Measurements from ENCODE around the gene SLC38A8. TPM values are rescaled to one million over a fixed set of nuclear protein-coding genes. Genes with fewer than 3 reads are reported as not detected.

Gene SLC38A8
- total and polyA plus RNA-seq, 9 donors = 0.62 to 0.98 (median 0.66) TPM; not detected in 6

- Histone ChIP-seq H3K4me1 (ENCODE audit: insufficient read depth) (no peaks in the 10 kb centered on the region), H3K9me3 (no peaks in the 10 kb centered on the region), H3K27me3 (no peaks in the 10 kb centered on the region), H3K4me3 (no peak overlapping the region), H3K36me3 (no peaks in the 10 kb centered on the region), H3K27ac (no peak overlapping the region)
- no peak for DNase-seq
- TF ChIP-seq POLR2A (IDR thresholded peaks at IDR 0.05) (no peak), EP300 (IDR thresholded peaks at IDR 0.05) (no peak), CTCF (IDR thresholded peaks at IDR 0.05) (no peak)
- 90 to 92% (median 92%) methylated on average over 29 of the region's 29 CpGs for WGBS, 3 donors
- intact Hi-C loops (cut with DNase I) = loop anchor here in 2 of 4 donors (10.0 kb wide), 4 partner anchors 104 to 524 kb away; partner anchors contain the start of gene TAF1C (in 1 of the 2)
Measured at GRCh38 chr16:83960521-83961249, 81.9 kb downstream of the SLC38A8 start.

Small RNA genes lying within 50 kb of the gene (small RNA-seq; reads per million reads assigned to genes)
- not detected for gene RNA5SP432

Other genes with a start within 250 kb of the SLC38A8 start
- 100 to 1,000 TPM in 2 of 7 donors, 10 to 100 TPM in 5; 17.0 to 126 (median 94.0) TPM for gene HSBP1, start 234.8 kb downstream of the SLC38A8 start, total RNA-seq
- 100 to 1,000 TPM in 1 of 2 donors, 10 to 100 TPM in 1; 40.1 to 139 TPM for gene HSBP1, start 234.8 kb downstream of the SLC38A8 start, polyA plus RNA-seq
- 10 to 100 TPM in 2 of 7 donors, 1 to 10 TPM in 5; 6.8 to 11.8 (median 8.8) TPM for gene MLYCD, start 143.7 kb downstream of the SLC38A8 start, total RNA-seq
- gene MLYCD, start 143.7 kb downstream of the SLC38A8 start, polyA plus RNA-seq = 1 to 10 TPM; 4.4 to 4.6 TPM
- 1 to 10 TPM; 2.0 to 9.3 (median 5.4) TPM for gene OSGIN1, start 89.6 kb downstream of the SLC38A8 start, total RNA-seq
- 1 to 10 TPM in 1 of 2 donors, under 1 TPM in 1; 0.65 to 5.5 TPM for gene OSGIN1, start 89.6 kb downstream of the SLC38A8 start, polyA plus RNA-seq
- gene NECAB2, start 74.6 kb downstream of the SLC38A8 start, total RNA-seq = under 1 TPM in 3 of 7 donors, not detected in 4; 0.20 to 0.50 (median 0.37) TPM
- 1 to 10 TPM in 1 of 2 donors, under 1 TPM in 1; 0.65 to 1.6 TPM for gene NECAB2, start 74.6 kb downstream of the SLC38A8 start, polyA plus RNA-seq
- 10 to 100 TPM; 78.8 to 99.2 (median 90.3) TPM for gene MBTPS1, start 74.1 kb upstream of the SLC38A8 start, total RNA-seq
- 100 to 1,000 TPM in 1 of 2 donors, 10 to 100 TPM in 1; 73.8 to 122 TPM for gene MBTPS1, start 74.1 kb upstream of the SLC38A8 start, polyA plus RNA-seq
- gene HSDL1, start 102.4 kb upstream of the SLC38A8 start, total RNA-seq = 10 to 100 TPM; 17.5 to 34.1 (median 27.2) TPM
- gene HSDL1, start 102.4 kb upstream of the SLC38A8 start, polyA plus RNA-seq = 10 to 100 TPM; 17.6 to 28.2 TPM
- 10 to 100 TPM in 1 of 7 donors, 1 to 10 TPM in 4, under 1 TPM in 2; 0.33 to 42.6 (median 3.6) TPM for gene DNAAF1, start 102.5 kb upstream of the SLC38A8 start, total RNA-seq
- 1 to 10 TPM in 1 of 2 donors, under 1 TPM in 1; 0.95 to 1.1 TPM for gene DNAAF1, start 102.5 kb upstream of the SLC38A8 start, polyA plus RNA-seq
- gene TAF1C, start 144.3 kb upstream of the SLC38A8 start, total RNA-seq = 10 to 100 TPM; 39.7 to 89.0 (median 58.4) TPM
- gene TAF1C, start 144.3 kb upstream of the SLC38A8 start, polyA plus RNA-seq = 10 to 100 TPM; 14.1 to 63.8 TPM
- under 1 TPM in 2 of 7 donors, not detected in 5; 0.71 to 0.97 TPM for gene ADAD2, start 148.4 kb upstream of the SLC38A8 start, total RNA-seq
- gene ADAD2, start 148.4 kb upstream of the SLC38A8 start, polyA plus RNA-seq = 1 to 10 TPM in 1 of 2 donors, under 1 TPM in 1; 0.12 to 2.0 TPM
- gene KCNG4, start 197.2 kb upstream of the SLC38A8 start, total RNA-seq = not detected
- gene KCNG4, start 197.2 kb upstream of the SLC38A8 start, polyA plus RNA-seq = not detected